Stimulated activated CD8-positive, alpha-beta memory T cell treated with anti-CD3 and anti-CD28 coated beads, Interleukin-12 subunit alpha, Interleukin-12 subunit beta, amount 100 ng/mL, for 4 hours (primary cell): ENCODE data around the gene SLFN12L.

ENCODE experiments used
- DNase-seq: peaks from one replicate; pipeline ENCODE4 v3.0.0-alpha.2; 2020; ENCODE audit warnings: low read depth

The SLFN12L gene

GRCh38 chr17:35432176-35433074, 105.1 kb downstream of the SLFN12L start, which contains the start of gene SLFN12:
Gene SLFN12, minus strand, starts transcription at chr17:35432500. Its CDS starts 9,472 bp downstream, at chr17:35423028.
- peak; percentile 33 for DNase-seq

- DNase-seq = no peak
These were observed 107.8 kb downstream of the SLFN12L start for GRCh38 chr17:35429702-35430101.

GRCh38 chr17:35428229-35428628, 109.2 kb downstream of the SLFN12L start:
- no peak for DNase-seq

- no peak for DNase-seq
These were observed 113.7 kb downstream of the SLFN12L start for GRCh38 chr17:35423761-35424160.
